H1 (cell line): Measurements from ENCODE around the gene CCDC91. TPM values are rescaled to one million over a fixed set of nuclear protein-coding genes. Genes with fewer than 3 reads are reported as not detected.

Experiments
- CTCF ChIA-PET: fragments of 300-600 bp; sonication (Branson Sonifier 250); formaldehyde crosslinking; loops from one replicate; lab custom pipeline; 2021; ENCODE audit not compliant: partially characterized antibody; lab: Charles Lee
- POLR2A ChIA-PET: fragments of 300-600 bp; sonication (Branson Sonifier 250); formaldehyde crosslinking; loops from one replicate; lab custom pipeline; 2021; ENCODE audit warnings: inconsistent platforms; ENCODE audit not compliant: partially characterized antibody; lab: Charles Lee
- DNase-seq, 2 experiments: peaks; one replicate each; pipeline versions ENCODE4 v3.0.0 to v3.0.0-alpha.2; 2010 to 2022; ENCODE audit warnings: low spot score in 2 of 2, low read depth in 1 of 2, mixed read lengths in 1 of 2
- FAIRE-seq: peaks from 2 replicates; lab custom pipeline; 2011; peaks lifted over from hg19 to GRCh38; lab: Jason Lieb, UNC
- H2AFZ ChIP-seq: 2 replicates; pipeline ENCODE4 v1.8.1; 2012; ENCODE audit warnings: low read length, inconsistent platforms
- H2AK5ac ChIP-seq: 2 replicates; pipeline ENCODE4 v1.6.1; 2013; ENCODE audit warnings: low read depth, low read length
- H2BK120ac ChIP-seq: replicated peaks from 2 replicates; pipeline ENCODE3; 2013; ENCODE audit warnings: low read depth, low read length, inconsistent platforms
- H2BK12ac ChIP-seq: 2 replicates; pipeline ENCODE4 v1.6.1; 2013; ENCODE audit warnings: low read depth, low read length
- H2BK15ac ChIP-seq: 2 replicates; pipeline ENCODE4 v1.6.1; 2013; ENCODE audit warnings: low read length
- H2BK20ac ChIP-seq: 2 replicates; pipeline ENCODE4 v1.6.1; 2013; ENCODE audit warnings: low read length
- H2BK5ac ChIP-seq: 2 replicates; pipeline ENCODE4 v1.6.1; 2013; ENCODE audit warnings: low read depth, low read length
- H3K14ac ChIP-seq: 2 replicates; pipeline ENCODE4 v1.6.1; 2013; ENCODE audit warnings: inconsistent platforms; ENCODE audit not compliant: insufficient read length
- H3K18ac ChIP-seq: 2 replicates; pipeline ENCODE4 v1.6.1; 2013; ENCODE audit warnings: low read length; ENCODE audit errors: extremely low read depth
- H3K23ac ChIP-seq: 2 replicates; pipeline ENCODE4 v1.6.1; 2013; ENCODE audit warnings: inconsistent platforms; ENCODE audit not compliant: insufficient read length
- H3K23me2 ChIP-seq: 2 replicates; pipeline ENCODE4 v1.6.1; 2013; ENCODE audit warnings: low read depth, low read length
- H3K27ac ChIP-seq: 2 replicates; pipeline ENCODE4 v1.6.1; 2011; ENCODE audit warnings: low read depth, low read length, inconsistent platforms
- H3K27me3 ChIP-seq, 4 experiments: replicated peaks in 1 of 4; 1 replicate in 1 of 4; 2 replicates in 3 of 4; pipeline versions ENCODE4 v1.6.1 to v1.8.1; 2011 to 2013; ENCODE audit warnings: low read length in 3 of 4, mild to moderate bottlenecking in 3 of 4, inconsistent platforms in 2 of 4, mixed read lengths in 2 of 4, moderate library complexity in 1 of 4; ENCODE audit not compliant: control insufficient read depth in 3 of 4, insufficient read depth in 3 of 4; ENCODE audit errors: extremely low read depth in 1 of 4
- H3K36me3 ChIP-seq, 4 experiments: 2 replicates each; pipeline versions ENCODE4 v1.6.1 to v1.8.1; 2011 to 2013; ENCODE audit warnings: mild to moderate bottlenecking in 4 of 4, low read length in 3 of 4, moderate library complexity in 2 of 4, control low read depth in 1 of 4, inconsistent platforms in 1 of 4; ENCODE audit not compliant: insufficient read depth in 4 of 4, control insufficient read depth in 2 of 4
- H3K4ac ChIP-seq: replicated peaks from 2 replicates; pipeline ENCODE3; 2013; ENCODE audit warnings: low read length, low read depth, mixed read lengths, inconsistent platforms; ENCODE audit not compliant: insufficient read length
- H3K4me1 ChIP-seq, 4 experiments: replicated peaks in 1 of 4; 1 replicate in 1 of 4; 2 replicates in 3 of 4; pipeline versions ENCODE4 v1.6.1 to v1.8.1; 2011 to 2013; ENCODE audit warnings: low read length in 3 of 4, inconsistent platforms in 2 of 4, mixed read lengths in 1 of 4; ENCODE audit not compliant: insufficient read depth in 4 of 4, control insufficient read depth in 3 of 4
- H3K4me2 ChIP-seq, 2 experiments: 2 replicates each; pipeline versions ENCODE4 v1.6.1 to v1.8.1; 2011 to 2013; ENCODE audit warnings: low read depth in 2 of 2, low read length in 2 of 2, control low read depth in 1 of 2, inconsistent platforms in 1 of 2, mild to moderate bottlenecking in 1 of 2; ENCODE audit not compliant: insufficient read depth in 1 of 2
- H3K4me3 ChIP-seq, 4 experiments: fragments of 200-600, 300-600 bp in 1 of 4; sonication (generic), shearing (Covaris generic), sonication (Bioruptor Twin) in 1 of 4; 2 replicates each; pipeline versions ENCODE4 v1.5.1 to v1.8.1; 2011 to 2016; ENCODE audit warnings: low read length in 4 of 4, low read depth in 3 of 4, control low read depth in 2 of 4, inconsistent platforms in 2 of 4, mild to moderate bottlenecking in 2 of 4, mixed read lengths in 1 of 4, moderate library complexity in 1 of 4; ENCODE audit not compliant: insufficient read depth in 2 of 4; ENCODE audit errors: extremely low read depth in 1 of 4
- H3K56ac ChIP-seq: replicated peaks from 2 replicates; pipeline ENCODE3; 2013; ENCODE audit warnings: low read depth, mild to moderate bottlenecking, mixed read lengths, low read length, inconsistent platforms; ENCODE audit not compliant: insufficient read length
- H3K79me1 ChIP-seq: 2 replicates; pipeline ENCODE4 v1.6.1; 2013; ENCODE audit warnings: low read depth, low read length, control low read depth
- H3K79me2 ChIP-seq, 2 experiments: 2 replicates each; pipeline versions ENCODE4 v1.6.1 to v1.8.1; 2012 to 2013; ENCODE audit warnings: low read length in 2 of 2, mild to moderate bottlenecking in 2 of 2, inconsistent platforms in 1 of 2; ENCODE audit not compliant: insufficient read depth in 2 of 2, control insufficient read depth in 1 of 2
- H3K9ac ChIP-seq, 4 experiments: replicated peaks in 1 of 4; 1 replicate in 1 of 4; 2 replicates in 3 of 4; pipeline versions ENCODE4 v1.6.1 to v1.8.1; 2011 to 2013; ENCODE audit warnings: low read depth in 3 of 4, low read length in 3 of 4, control low read depth in 2 of 4, mild to moderate bottlenecking in 2 of 4, moderate library complexity in 2 of 4, inconsistent platforms in 1 of 4; ENCODE audit errors: extremely low read depth in 1 of 4
- H3K9me3 ChIP-seq, 2 experiments: 2 replicates each; pipeline versions ENCODE4 v1.6.1 to v1.8.1; 2012 to 2013; ENCODE audit warnings: mild to moderate bottlenecking in 2 of 2, moderate library complexity in 2 of 2, control low read depth in 1 of 2, inconsistent platforms in 1 of 2, low read depth in 1 of 2, low read length in 1 of 2, mixed read lengths in 1 of 2; ENCODE audit not compliant: insufficient read depth in 2 of 2
- H4K20me1 ChIP-seq, 2 experiments: replicated peaks in 1 of 2; 2 replicates each; pipeline versions ENCODE3 to v1.8.1; 2011 to 2013; ENCODE audit warnings: inconsistent platforms in 2 of 2, low read length in 2 of 2, mild to moderate bottlenecking in 1 of 2; ENCODE audit not compliant: insufficient read depth in 2 of 2, control insufficient read depth in 1 of 2
- H4K5ac ChIP-seq: 2 replicates; pipeline ENCODE4 v1.6.1; 2013; ENCODE audit warnings: low read length, low read depth, mixed read lengths, inconsistent platforms; ENCODE audit not compliant: insufficient read length
- H4K8ac ChIP-seq: 2 replicates; pipeline ENCODE4 v1.8.0; 2013; ENCODE audit warnings: mild to moderate bottlenecking, moderate library complexity, low read length, inconsistent platforms; ENCODE audit not compliant: insufficient read depth; ENCODE audit errors: extremely low read depth
- H4K91ac ChIP-seq: replicated peaks from 2 replicates; pipeline ENCODE3; 2013; ENCODE audit warnings: low read length, mixed read lengths, inconsistent platforms; ENCODE audit not compliant: insufficient read length
- BCL11A ChIP-seq, 2 experiments: IDR thresholded peaks; one replicate each; pipeline ENCODE4 v1.6.1; 2011; ENCODE audit warnings: low read depth in 2 of 2, low read length in 2 of 2, mild to moderate bottlenecking in 2 of 2
- BRCA1 ChIP-seq: IDR thresholded peaks from 2 replicates; pipeline ENCODE4 v1.6.1; 2012; ENCODE audit warnings: low read depth, low read length, improper control_type of control experiment
- GABPA ChIP-seq: IDR thresholded peaks from 2 replicates; pipeline ENCODE4 v1.6.1; 2011; ENCODE audit warnings: mild to moderate bottlenecking, low read length, moderate library complexity, borderline replicate concordance; ENCODE audit not compliant: insufficient read depth
- GTF2F1 ChIP-seq: IDR thresholded peaks from 2 replicates; pipeline ENCODE4 v1.6.1; 2012; ENCODE audit warnings: low read depth, low read length, improper control_type of control experiment, borderline replicate concordance
- PHF8 ChIP-seq: fragments of 200-600 bp; sonication (generic); conservative IDR thresholded peaks from 2 replicates; pipeline ENCODE4 v1.7.1; 2012; ENCODE audit warnings: low read depth, mild to moderate bottlenecking, inconsistent platforms, low read length, moderate library complexity
- POLR2AphosphoS5 ChIP-seq: IDR thresholded peaks from 2 replicates; pipeline ENCODE4 v1.6.1; 2011; ENCODE audit warnings: low read depth, low read length
- POU5F1 ChIP-seq: IDR thresholded peaks from 2 replicates; pipeline ENCODE4 v1.6.1; 2011; ENCODE audit warnings: low read depth, mild to moderate bottlenecking, low read length, moderate library complexity
- RFX5 ChIP-seq: IDR thresholded peaks from 2 replicates; pipeline ENCODE4 v1.6.1; 2011; ENCODE audit warnings: low read depth, low read length, improper control_type of control experiment, borderline replicate concordance
- RNF2 ChIP-seq: fragments of 200-900, 300-1000 bp; sonication (generic); IDR thresholded peaks from 2 replicates; pipeline ENCODE4 v1.7.1; 2016; ENCODE audit warnings: borderline replicate concordance, low read depth, mild to moderate bottlenecking, antibody characterized with exemption, low read length; ENCODE audit not compliant: poor library complexity, severe bottlenecking; ENCODE audit errors: missing control alignments
- SIX5 ChIP-seq: IDR thresholded peaks from 2 replicates; pipeline ENCODE4 v1.6.1; 2011; ENCODE audit warnings: mild to moderate bottlenecking, low read depth, low read length
- SUZ12 ChIP-seq: fragments of 200-600 bp; sonication (generic); IDR thresholded peaks from 2 replicates; pipeline ENCODE4 v1.6.1; 2012; ENCODE audit warnings: mild to moderate bottlenecking, inconsistent platforms, low read length, moderate library complexity, mixed read lengths
- TEAD4 ChIP-seq: IDR thresholded peaks from 2 replicates; pipeline ENCODE4 v1.6.1; 2012; ENCODE audit warnings: low read depth, low read length, inconsistent platforms, mixed read lengths
- YY1 ChIP-seq: IDR thresholded peaks from 2 replicates; pipeline ENCODE4 v1.6.1; 2011; ENCODE audit warnings: low read depth, mild to moderate bottlenecking, low read length
- WGBS, 2 experiments: shearing (Covaris generic) in 1 of 2; methylation state at CpG; one replicate each; pipeline versions ENCODE4 v1.1.6 to v1.1.7; 2013 to 2015; ENCODE audit warnings: low lambda C conversion rate in 2 of 2, mixed read lengths in 2 of 2, inconsistent platforms in 1 of 2, low coverage in 1 of 2, missing lambda C conversion rate in 1 of 2; ENCODE audit not compliant: insufficient replicate concordance in 2 of 2, insufficient coverage in 1 of 2, insufficient read length in 1 of 2; ENCODE audit errors: extremely low coverage in 1 of 2, missing lambda C conversion rate in 1 of 2; 5-methylcytosine and 5-hydroxymethylcytosine counted together
- polyA plus RNA-seq, 7 experiments: library from polyadenylated mRNA; depleted of rRNA in 3 of 7; stranded (reverse) in 5 of 7; unstranded in 2 of 7; fragments of >200 nt in 5 of 7; fragments of 200-250 nt in 2 of 7; gene quantifications; 1 replicate in 5 of 7; 2 replicates in 1 of 7; 4 replicates in 1 of 7; pipeline versions ENCODE4 v1.2.1 to v1.2.3, GENCODE V29; 2011 to 2013; ENCODE audit warnings: missing spikeins in 2 of 7, mixed read lengths in 2 of 7
- total RNA-seq: library from RNA; stranded (reverse); fragmentation: NEBNext Ultra II Directional; extraction: Animal tissue kit (Norgen Biotek cat#: 25700); gene quantifications from 2 replicates; pipeline ENCODE4 v1.2.1, GENCODE V29; 2021
- TF ChIP-seq, protein P1 (sequence below): IDR thresholded peaks from 2 replicates; pipeline ENCODE4 v1.6.1; 2011; ENCODE audit warnings: low read length, improper control_type of control experiment

The CCDC91 gene
- total and polyA plus RNA-seq, 2 of the 8 experiments (the other 6 are each of a cell fraction or from before 2014, with no cell fraction given) = 8.6 to 23.1 TPM

- H4K91ac ChIP-seq = no peak overlapping the region
- no peaks in the 10 kb centered on the region for H3K79me1 ChIP-seq
- H2AK5ac ChIP-seq = no peak overlapping the region
- no peak overlapping the region for H2AFZ ChIP-seq
- no peak for DNase-seq
- no peak overlapping the region for H3K27ac ChIP-seq
- peaks cover 0 to 4% (median 1%) of the 10 kb centered on the region in 4 experiments; a peak in 3 of 7 replicates for H3K4me1 ChIP-seq
- no peak overlapping the region for H2BK5ac ChIP-seq
- H2BK120ac ChIP-seq = no peak overlapping the region
- no peak overlapping the region for H3K18ac ChIP-seq
- no peak overlapping the region for H3K9ac ChIP-seq
- no peak for FAIRE-seq
- H3K4me3 ChIP-seq = no peak overlapping the region
- H3K36me3 ChIP-seq = no peaks in the 10 kb centered on the region
- H4K8ac ChIP-seq = no peak overlapping the region
- H4K5ac ChIP-seq = no peak overlapping the region
- H3K79me2 ChIP-seq = no peaks in the 10 kb centered on the region
- no peak overlapping the region for H3K14ac ChIP-seq
- ChIA-PET CTCF (interaction anchor here (0.7 kb wide), 1 partner anchor 12 kb away, joined by 3 read pairs; no protein-coding TSS in a partner anchor), POLR2A (no interaction called here)
- H2BK15ac ChIP-seq = no peak overlapping the region
- 96% methylated on average over 1 of the region's 1 CpG; no CpG with 5 or more reads in 1 of the 2 experiments for WGBS, 2 experiments
- H3K9me3 ChIP-seq = no peaks in the 10 kb centered on the region
- H2BK20ac ChIP-seq = no peak overlapping the region
- H3K23ac ChIP-seq = no peak overlapping the region
- H2BK12ac ChIP-seq = no peak overlapping the region
- H4K20me1 ChIP-seq = no peaks in the 10 kb centered on the region
- H3K56ac ChIP-seq = no peak overlapping the region
- H3K27me3 ChIP-seq = no peaks in the 10 kb centered on the region
- H3K4ac ChIP-seq = no peak overlapping the region
- no peak overlapping the region for H3K4me2 ChIP-seq
- H3K23me2 ChIP-seq = no peaks in the 10 kb centered on the region
- TF ChIP-seq GABPA = no peak
- TF ChIP-seq RFX5 = no peak
- TF ChIP-seq SIX5 = no peak
- no peak for TF ChIP-seq GTF2F1
- TF ChIP-seq YY1 = no peak
- TF ChIP-seq RNF2 = no peak
- no peak for TF ChIP-seq TEAD4
- TF ChIP-seq, protein P1, sequence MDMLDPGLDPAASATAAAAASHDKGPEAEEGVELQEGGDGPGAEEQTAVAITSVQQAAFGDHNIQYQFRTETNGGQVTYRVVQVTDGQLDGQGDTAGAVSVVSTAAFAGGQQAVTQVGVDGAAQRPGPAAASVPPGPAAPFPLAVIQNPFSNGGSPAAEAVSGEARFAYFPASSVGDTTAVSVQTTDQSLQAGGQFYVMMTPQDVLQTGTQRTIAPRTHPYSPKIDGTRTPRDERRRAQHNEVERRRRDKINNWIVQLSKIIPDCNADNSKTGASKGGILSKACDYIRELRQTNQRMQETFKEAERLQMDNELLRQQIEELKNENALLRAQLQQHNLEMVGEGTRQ = no peak
- no peak for TF ChIP-seq BRCA1
- no peak for TF ChIP-seq BCL11A (IDR thresholded peaks at IDR 0.05; ENCODE audit: low read depth in 2 of 2, low read length in 2 of 2)
- no peak for TF ChIP-seq POLR2AphosphoS5
- TF ChIP-seq PHF8 = no peak
- no peak for TF ChIP-seq POU5F1
- no peak for TF ChIP-seq SUZ12
Observed at GRCh38 chr12:28498850-28499249, 308.6 kb downstream of the CCDC91 start.
